Ramos (cell line): ENCODE results near the gene ACSF3.

Experiments used
- in situ Hi-C: fragments of 300-500 bp; cut with MboI; formaldehyde crosslinking; loops from one replicate; pipeline ENCODE4 v1.14.3; 2022; ENCODE audit warnings: low sequenced_read_pairs; ENCODE audit not compliant: unreplicated experiment

The ACSF3 gene

DNA sequence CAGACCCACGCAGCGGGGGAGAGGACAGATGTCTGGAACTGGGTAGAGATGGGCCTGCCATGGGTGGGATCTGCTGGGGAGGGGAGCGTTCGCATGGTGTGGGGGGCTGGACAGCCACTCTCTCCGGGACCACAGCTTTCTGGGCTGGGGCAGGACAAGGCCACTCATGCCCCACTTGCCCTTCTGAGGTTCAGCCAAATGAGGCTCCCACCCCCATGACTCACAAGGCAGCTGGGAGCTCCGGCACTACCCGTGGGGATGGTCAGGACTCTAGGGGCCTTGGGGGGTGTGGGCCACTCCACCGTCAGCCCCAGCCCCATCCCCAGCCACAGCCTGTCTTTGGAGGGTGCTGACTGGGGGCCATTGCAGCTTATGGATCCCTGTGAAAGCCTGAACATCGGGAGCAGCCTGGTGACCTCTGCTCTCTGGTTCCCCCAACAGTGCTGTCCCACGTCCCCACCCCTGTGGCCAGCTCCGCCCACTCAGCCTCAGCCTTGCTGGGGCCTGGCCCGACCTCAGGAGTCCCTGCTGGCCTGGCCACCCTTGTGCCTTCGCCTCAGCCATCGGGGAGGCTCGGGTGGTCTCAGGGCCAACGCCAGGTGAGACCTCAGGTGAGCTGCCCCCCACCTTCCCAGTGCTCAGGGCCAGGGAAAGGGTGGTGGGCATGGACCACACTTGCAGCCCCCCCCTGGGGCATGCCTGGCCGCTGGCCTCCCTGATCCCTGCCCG lies 73.2 kb downstream of the ACSF3 start:
- in situ Hi-C loops, result loop anchor here (5.0 to 10.0 kb wide), 2 partner anchors 350 to 422 kb away; no protein-coding TSS in a partner anchor

DNA sequence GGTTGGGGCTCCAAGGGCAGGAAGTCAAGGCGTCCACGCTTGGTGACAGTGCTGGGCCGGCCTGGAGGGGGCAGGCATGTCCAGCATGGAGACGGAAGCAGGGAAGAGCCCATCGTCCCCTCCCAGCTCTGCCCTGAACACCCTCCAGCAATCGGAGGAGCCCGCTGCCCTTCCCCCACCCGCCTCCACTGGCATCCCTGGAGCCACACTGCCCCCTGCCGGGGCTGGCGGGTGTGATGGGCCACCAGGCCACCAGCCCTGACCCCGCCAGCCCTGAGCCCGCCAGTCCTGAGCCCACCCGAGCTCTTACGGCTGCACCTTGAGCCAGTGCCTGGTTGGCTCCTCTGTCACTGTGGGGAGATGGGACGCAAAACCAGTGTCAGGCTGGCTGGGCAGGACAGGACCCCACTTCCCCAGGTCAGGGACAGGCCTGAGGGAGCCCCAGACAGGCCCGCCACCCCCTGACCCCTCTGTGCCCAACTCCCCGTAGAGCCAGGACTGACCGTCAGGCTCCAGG lies 73.8 kb downstream of the ACSF3 start:
- in situ Hi-C loops, result loop anchor here (5.0 to 10.0 kb wide), 2 partner anchors 350 to 423 kb away; no protein-coding TSS in a partner anchor

DNA sequence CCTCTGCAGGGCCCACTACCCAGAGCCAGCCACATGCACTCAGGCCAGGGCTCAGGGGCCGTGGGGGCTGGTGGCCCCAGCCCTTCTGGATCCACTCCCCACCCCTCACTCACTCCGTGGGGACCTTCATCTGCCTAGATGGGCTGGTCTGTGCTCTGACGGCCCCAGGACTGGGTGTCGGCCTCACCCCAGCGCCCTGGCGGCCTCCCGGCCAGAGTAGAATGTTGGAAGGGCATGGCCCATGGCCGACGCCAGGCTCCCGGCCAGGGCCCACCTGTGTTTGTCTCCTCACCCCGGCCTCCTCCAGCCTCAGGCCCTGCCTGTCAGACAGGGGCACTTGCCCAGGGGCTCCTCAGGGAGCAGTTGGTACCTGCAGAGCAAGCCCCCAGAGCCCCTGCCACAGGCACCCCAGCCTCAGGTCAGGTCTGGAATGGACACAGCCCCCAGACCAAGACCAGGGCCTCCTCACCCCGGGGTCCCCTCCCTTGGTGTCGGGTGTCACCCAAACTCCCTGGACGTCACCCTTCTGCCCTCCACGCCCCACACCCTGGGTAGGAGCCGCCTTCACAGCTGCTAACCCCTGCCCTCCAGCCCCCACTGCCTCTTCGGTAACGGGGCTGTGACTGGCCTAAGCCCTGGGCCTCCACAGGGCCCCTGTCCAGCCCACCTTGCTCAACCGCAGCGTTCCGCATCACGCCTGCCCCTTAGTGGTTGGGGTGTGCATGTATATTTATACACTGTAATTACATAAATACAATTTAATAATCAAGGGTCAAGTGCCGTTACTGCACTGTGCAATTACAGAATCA lies 74.9 kb downstream of the ACSF3 start:
- in situ Hi-C loops, result loop anchor here (5.0 to 10.0 kb wide), 2 partner anchors 351 to 424 kb away; no protein-coding TSS in a partner anchor

DNA sequence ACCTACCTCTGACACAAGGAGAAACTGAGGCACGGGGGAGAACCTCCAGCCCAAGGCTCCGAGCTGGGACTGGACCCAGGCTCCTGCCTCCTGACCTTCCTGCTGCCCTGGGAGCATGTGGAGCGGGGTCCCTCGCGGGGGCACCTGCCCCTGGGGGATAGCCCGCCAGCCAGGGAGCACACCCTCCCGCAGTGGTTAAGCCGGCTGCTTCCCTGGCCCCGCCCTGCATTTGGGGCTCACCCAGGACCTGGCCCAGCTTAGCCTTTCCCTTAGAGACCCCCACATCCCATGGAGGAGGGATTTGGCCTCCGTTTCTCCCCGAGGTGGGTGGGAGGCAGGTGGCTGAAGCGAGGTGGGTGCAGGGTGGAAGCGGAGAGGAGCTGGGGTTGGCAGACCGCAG lies 76.1 kb downstream of the ACSF3 start:
- in situ Hi-C loops, result loop anchor here (5.0 to 10.0 kb wide), 2 partner anchors 352 to 425 kb away; no protein-coding TSS in a partner anchor

DNA sequence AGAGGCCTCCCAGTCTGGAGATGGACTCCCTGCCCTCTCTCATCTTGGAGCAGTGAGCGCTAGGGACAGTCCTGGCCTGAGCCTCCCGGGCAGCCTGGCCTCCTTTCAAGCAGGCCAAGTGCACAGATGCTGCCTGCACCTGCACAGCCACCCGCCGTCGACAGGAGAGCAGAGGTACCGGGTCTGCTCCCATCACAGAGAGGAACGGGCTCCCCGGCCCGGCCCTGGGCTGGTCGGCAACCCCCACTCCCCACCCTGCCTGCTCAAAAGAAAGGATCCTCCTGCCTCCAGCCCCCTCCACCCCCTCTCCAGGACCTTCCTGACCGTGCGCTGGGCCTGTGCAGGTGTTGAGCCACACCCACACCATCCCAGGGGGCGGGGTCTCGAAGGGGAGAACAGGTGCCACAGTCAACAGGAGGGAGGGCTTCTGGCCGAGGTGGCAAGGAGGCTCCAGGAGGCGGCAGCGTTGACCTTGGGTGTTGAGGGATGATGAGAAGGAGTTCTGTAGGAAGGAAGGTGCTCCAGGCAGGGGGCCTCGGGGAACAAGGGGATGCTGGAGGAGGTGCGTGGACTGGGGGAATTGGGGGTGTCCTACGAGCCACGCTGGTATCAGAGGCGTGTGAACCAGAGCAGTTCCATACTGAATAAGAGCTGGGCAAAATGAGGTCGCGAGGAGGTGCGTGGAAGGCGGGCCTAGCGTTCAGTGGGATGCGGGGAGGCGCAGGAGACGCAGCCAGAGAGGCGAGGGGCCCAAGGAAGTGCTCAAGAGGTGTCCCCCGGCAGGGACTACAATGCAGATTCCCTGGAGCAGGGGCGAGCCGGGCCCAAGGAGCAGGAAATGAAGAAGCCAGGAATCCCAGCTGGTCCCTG lies 76.9 kb downstream of the ACSF3 start:
- in situ Hi-C loops, result no loop called here

DNA sequence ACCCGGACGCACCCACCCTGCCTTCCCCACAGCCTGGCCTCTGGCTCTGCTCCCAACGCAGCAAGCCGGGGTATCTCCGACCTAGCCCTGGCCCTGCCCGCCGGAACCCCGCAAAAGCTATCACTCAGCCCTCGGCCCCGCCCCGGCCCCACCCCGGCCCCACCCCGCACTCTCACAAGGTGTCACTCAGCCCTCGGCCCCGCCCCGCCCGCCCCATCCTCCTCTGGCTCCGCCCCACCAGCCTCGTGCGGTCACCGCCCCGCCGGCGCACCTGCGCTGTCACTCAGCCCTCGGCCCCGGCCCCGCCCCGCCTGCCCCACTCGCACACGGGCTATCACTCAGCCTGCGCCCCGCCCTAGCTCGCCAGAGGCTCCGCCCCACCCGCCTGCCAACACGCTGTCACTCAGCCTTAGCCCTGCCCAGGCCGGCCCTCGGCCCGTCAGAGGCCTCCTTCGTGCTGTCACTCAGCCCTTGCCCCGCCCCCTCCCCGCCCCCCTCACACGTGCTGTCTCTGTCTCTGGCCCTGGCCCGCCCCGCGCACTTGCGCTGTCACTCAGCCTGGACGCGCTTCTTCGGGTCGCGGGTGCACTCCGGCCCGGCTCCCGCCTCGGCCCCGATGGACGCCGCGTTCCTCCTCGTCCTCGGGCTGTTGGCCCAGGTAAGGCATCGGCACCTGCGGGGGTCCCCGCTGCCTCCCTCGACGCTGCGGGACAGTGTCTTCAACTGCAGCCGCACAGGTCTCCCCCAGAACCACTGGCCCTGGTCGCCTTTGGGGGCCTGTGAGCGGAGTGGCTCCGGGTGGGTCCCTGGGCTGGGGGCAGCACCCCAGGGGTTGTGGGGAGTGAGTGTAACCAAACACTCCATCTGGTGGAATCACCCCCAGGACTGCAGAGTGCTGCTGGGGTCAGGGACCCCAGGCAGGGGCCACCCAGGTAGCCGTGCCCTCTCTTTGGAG lies 77.8 kb downstream of the ACSF3 start, which contains the start of gene CDH15:
Gene CDH15 (plus strand): TSS at position 533 of the 955 bp plus-strand sequence. CDS start 84 bp downstream, at position 617.
- in situ Hi-C loops, result no loop called here

DNA sequence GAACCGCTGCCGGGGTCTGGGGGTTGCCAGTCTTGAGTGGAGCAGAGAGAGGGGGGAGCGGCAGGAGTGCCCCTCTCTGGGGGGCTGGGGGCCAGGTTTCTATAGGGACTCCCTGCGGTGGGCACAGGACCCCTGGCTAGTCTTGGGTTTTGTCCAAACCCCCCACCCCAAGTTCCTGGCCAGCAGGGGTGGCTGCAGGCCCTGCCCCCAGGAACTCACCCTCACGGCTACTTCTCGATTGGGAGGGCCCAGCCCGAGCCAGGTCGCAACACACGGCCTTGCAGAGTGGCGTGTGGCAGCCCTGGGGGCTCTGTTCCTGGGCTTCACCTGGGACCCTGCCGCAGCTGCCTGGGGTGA lies 78.5 kb downstream of the ACSF3 start:
- in situ Hi-C loops, result no loop called here

DNA sequence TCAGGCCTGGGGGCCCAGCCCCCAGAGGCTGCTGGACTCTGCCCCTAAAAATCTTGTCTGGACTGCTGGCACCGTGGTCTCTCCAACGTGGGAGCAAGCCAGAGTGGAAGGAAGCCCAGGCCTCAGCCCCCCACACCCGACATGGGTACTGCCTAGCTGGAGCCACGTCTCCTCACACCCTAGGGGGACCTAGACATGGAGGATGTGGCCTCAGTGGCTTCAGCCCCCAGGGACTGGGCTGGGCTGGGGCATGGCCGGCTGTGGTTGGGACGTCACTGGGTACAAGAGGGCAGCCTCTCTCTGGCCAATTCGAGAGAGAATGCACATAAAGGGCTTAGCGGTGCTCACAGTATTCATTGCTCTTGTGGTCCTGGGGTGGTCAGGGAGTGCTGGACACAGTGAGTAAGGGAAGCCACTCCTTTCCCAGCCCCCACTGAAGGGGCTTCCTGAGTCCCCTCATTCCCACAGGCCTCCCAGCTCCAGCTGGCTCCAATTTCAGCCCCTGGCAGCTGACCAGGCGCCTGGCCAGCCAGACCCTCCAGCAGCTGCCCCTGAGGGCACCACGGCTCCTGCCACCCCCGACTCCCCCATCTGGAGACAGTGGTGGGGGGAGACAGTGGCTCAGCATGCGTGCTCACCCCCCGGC lies 79.0 kb downstream of the ACSF3 start:
- in situ Hi-C loops, result no loop called here

DNA sequence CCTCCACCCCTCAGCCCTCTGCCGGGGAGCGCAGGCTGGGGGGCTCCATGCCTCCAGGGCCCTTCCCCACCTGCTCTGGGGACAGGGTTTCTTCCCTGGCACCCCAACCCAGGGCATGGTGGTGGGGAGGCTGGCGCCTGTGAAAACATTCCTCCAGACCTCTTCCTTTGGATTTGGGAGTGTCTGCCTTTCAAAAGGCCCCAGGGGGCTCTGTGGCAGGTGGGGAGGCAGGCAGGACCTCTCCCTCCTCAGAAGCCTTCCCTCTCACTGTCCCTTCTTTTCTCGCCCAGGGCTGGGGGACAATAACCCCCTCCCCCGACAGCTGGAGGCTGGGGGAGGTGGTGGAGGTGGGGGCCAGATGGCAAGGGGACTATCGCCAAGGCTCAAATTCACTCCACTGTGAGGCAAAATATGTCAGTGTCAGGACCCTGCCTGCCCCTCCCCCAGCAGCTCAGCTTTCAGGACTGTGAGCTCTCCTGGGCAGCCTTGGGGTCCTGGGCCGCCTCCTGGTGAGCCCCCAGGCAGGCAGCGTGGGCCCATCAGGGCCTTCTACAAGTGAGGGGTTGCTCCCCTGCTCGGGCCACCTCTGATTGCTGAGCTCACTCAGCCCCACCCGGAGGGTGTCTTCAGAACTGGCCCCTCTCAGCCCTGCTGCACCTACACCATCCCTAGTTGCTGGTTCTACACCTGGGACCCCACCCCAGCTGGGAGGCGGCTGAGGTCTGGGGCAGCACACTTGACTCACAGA lies 79.7 kb downstream of the ACSF3 start:
- in situ Hi-C loops, result no loop called here

DNA sequence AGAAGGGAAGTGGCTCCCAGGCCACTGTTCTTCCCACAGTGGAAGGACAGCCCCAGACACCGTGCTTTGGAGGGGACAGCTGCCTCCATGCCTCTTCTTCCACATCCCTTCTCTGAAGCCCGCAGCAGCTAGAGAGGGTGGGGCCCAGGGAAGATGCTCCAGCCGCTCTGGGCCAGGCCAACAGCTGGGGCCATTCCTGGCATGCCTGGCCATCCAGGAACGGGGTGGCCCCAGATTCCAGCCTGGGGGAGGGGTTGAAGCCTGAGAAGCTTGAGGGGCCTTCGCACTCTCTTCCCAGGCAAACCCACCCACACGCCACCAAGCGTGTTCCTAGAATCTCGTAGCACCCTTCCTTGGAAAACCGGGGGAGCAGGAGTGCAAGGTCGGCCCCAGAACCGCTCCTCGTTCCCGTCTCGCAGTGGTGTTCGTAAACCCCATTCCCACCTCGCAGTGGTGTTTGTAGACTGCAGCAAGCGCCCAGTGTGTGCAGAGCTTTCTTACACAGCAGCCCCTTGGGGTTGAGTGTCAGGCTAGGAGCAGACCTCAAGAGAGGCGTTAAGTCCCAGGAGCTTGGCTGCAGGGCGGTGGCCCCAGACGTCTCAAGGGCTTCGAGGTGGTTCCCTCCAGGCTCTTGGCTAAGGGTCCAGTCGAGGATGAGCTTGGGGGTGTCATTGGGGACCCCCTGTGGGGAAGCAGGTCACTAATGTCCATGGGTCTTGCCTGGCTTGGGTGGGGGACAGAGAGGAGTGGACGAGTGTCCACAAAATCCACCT lies 80.6 kb downstream of the ACSF3 start:
- in situ Hi-C loops, result no loop called here

DNA sequence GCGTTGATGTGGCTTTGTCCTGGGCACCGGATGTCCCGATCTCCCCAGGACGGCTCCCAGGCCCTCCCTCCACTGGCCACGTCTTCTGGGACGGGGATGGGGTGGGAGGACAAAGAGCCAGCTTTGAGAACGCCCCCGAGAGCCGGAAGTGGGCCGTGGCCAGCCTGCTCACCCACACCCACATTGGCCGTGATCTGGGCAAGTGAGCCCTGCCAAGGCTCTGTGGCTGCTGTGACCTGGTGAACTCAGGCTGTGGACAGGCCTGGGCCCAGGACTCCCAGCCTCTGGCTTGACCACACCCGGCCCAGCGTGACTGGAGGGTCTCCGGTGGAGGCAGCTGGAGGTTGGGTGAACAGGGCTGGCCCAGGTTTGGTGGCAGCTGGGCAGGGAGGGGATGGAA lies 81.2 kb downstream of the ACSF3 start:
- in situ Hi-C loops, result no loop called here

DNA sequence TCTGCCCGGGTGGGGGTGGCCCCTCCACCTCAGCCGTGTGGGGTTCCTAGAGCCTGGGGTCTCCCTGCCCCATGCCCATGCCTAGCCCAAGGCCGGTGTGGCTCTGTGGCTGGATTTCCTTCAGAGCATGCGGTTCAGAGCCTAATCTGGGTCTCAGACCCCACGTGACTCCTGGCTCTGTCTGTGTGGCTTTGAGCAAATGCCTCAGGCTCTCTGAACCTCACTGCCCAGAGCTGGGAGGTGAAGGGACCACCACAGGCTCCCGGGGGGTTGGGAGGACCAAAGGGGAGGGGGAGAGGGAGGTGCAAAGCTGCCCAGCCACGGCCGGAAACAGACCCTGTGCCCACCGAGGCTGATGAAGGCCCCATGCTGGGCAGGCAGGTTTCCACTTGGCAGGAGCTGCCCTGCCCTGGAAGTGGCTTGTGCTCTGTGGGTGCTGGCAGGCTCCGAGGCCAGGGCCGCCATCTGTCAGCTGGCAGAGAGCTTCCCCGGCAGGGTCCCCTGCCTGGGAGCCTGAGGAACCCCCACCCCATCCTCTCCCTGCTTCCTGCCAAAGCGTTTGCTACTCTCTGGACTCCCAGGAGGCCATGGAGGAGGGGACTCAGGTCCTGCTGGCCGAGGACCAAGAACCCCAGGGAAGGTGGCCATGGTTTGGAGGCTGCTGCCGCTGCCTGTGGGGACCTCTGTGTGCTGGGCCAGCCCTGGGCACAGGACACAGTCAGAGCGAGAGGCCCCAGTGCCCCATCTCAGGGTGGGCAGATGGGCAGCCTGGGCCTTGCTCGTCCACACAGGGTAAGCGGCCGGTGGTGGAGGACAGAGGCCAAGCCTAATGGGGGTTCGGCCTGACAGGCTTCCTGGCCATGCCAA lies 81.9 kb downstream of the ACSF3 start:
- in situ Hi-C loops, result no loop called here

DNA sequence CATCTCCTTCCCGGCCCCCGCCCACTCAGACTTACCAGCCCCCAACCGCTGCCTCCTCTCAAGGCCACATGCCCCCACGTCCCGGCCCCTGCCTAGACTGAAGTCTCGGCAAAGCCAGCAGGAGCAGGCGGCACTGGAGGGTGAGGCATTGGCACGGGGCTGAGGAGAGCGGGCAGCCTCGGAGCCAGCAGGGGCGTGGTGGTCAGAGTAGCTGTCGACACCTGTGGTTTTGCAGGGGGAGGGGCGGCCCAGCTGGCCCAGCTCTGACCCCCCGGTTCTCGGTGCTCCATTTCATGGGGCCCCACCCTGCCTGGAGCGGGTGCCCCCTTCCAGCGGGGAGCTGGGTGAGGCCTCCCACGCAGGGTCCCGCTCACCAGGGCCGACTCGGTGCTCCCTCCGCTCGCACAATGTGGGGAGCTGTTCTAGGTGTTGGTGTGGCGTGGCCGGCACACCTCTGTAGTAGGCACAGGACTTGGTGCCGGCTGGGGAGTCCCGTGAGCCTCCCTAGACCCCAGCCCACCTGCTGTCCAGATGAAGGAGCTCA lies 82.6 kb downstream of the ACSF3 start:
- in situ Hi-C loops, result no loop called here

DNA sequence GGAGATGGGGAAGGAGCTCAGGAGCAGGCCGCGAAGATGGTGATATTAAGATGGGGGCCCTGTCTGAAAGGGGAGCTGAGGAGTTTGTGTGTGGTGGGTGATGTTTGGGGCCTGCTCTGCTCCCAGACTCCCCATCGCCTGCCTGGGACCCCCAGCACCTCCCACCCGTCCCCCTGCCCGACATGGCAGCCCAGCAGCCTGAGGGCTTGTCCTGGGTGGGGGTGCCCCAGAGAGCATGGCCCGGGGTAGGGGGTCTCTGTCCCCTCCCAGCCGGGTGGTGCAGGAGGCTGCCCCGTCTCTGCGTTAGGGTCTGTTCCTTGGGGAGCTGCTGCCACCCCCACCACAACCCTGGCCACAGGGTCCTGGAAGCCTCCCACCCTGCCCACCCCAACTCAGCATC lies 83.1 kb downstream of the ACSF3 start:
- in situ Hi-C loops, result no loop called here

DNA sequence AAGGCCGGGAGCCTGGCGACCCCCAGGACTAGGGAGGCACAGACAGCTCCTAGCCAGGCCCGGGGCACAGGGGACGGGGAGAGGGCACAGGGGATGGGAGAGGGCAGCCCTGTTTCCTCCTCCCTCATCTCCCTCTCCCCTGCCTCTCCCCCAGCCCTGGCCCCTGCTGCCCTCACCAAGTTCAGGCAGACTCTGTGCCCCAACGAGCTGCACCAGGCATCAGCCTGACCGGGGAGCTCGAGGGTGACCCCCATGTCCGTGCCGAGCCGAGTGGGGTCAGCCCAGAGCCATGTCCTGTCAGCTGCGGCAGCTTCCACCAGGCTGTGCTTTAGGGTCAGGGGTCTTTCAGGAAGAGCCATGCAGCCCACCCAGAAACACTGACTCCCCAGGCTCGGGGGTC lies 83.8 kb downstream of the ACSF3 start:
- in situ Hi-C loops, result no loop called here
